Neutrophil (primary cell): Measurements from ENCODE around the gene EDIL3.
"Not testable (repeated sequence)": the region's sequence is repeated elsewhere in the genome, so short reads cannot be mapped to it uniquely, and the experiment has no call there.

Source experiments
- H3K27ac ChIP-seq: fragments of 200-600 bp; sonication (generic); 2 replicates; pipeline ENCODE4 v1.5.1; 2016; ENCODE audit warnings: mild to moderate bottlenecking, moderate library complexity
- H3K27me3 ChIP-seq: fragments of 200-600 bp; sonication (generic); 2 replicates; pipeline ENCODE4 v1.6.0; 2016; ENCODE audit warnings: mild to moderate bottlenecking
- H3K36me3 ChIP-seq: fragments of 200-600 bp; sonication (generic); 2 replicates; pipeline ENCODE4 v1.5.1; 2017
- H3K4me1 ChIP-seq, 2 experiments: fragments of 200-600 bp in 1 of 2; sonication (generic) in 1 of 2; 1 replicate in 1 of 2; 2 replicates in 1 of 2; pipeline versions ENCODE4 v1.5.1 to v1.6.1; 2013 to 2016; ENCODE audit warnings: low read depth in 1 of 2, low read length in 1 of 2, mild to moderate bottlenecking in 1 of 2, moderate library complexity in 1 of 2; ENCODE audit not compliant: control insufficient read depth in 1 of 2, insufficient read depth in 1 of 2
- H3K4me3 ChIP-seq, 2 experiments: fragments of 200-600 bp in 1 of 2; sonication (generic) in 1 of 2; 1 replicate in 1 of 2; 2 replicates in 1 of 2; pipeline ENCODE4 v1.5.1; 2013 to 2016; ENCODE audit warnings: low read depth in 1 of 2, low read length in 1 of 2, mild to moderate bottlenecking in 1 of 2, moderate library complexity in 1 of 2
- H3K9me3 ChIP-seq: fragments of 200-600 bp; sonication (generic); 2 replicates; pipeline ENCODE4 v1.5.1; 2016
- CTCF ChIP-seq: fragments of 200-600 bp; sonication (generic); IDR thresholded peaks from 2 replicates; pipeline ENCODE4 v1.5.1; 2016; ENCODE audit warnings: antibody characterized with exemption

EDIL3 gene

DNA sequence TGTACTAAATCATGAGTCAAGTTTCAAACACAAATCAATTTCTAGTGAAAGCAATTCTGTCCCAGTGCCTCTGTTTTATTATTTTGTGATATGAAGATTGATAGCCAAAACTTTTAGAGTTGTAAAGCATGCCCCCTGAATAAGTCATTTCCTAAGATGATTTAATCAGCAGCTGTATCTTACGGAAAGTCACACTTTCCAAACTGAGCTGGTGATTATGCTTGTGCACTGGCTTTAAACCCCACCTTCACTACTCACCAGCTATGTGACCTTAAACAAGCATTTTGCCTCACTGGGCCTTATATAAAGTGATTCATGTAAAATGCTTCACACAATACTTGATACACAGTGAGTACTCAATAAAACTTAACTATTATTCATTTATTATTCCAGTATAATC is 78.1 kb downstream of the EDIL3 start:
- Histone ChIP-seq H3K9me3 (no peaks in the 10 kb centered on the region), H3K27ac (no peak overlapping the region), H3K4me3 (no peak overlapping the region), H3K27me3 (no peaks in the 10 kb centered on the region), H3K4me1 (no peaks in the 10 kb centered on the region), H3K36me3 (no peaks in the 10 kb centered on the region)
- TF ChIP-seq CTCF: no peak

GRCh38 chr5:84304599-84304998 is 80.1 kb downstream of the EDIL3 start:
- H3K36me3 ChIP-seq: no peaks in the 10 kb centered on the region
- no peak overlapping the region for H3K27ac ChIP-seq
- H3K4me3 ChIP-seq: no peak overlapping the region
- H3K27me3 ChIP-seq: no peaks in the 10 kb centered on the region
- no peaks in the 10 kb centered on the region for H3K4me1 ChIP-seq
- H3K9me3 ChIP-seq: no peaks in the 10 kb centered on the region
- no peak for TF ChIP-seq CTCF

- H3K4me3 ChIP-seq: no peak overlapping the region
- no peaks in the 10 kb centered on the region for H3K9me3 ChIP-seq
- no peak for TF ChIP-seq CTCF
- no peaks in the 10 kb centered on the region for H3K36me3 ChIP-seq
- no peaks in the 10 kb centered on the region for H3K4me1 ChIP-seq
- no peaks in the 10 kb centered on the region for H3K27me3 ChIP-seq
- H3K27ac ChIP-seq: no peak overlapping the region
These were observed 81.4 kb downstream of the EDIL3 start for GRCh38 chr5:84303315-84303714.

DNA sequence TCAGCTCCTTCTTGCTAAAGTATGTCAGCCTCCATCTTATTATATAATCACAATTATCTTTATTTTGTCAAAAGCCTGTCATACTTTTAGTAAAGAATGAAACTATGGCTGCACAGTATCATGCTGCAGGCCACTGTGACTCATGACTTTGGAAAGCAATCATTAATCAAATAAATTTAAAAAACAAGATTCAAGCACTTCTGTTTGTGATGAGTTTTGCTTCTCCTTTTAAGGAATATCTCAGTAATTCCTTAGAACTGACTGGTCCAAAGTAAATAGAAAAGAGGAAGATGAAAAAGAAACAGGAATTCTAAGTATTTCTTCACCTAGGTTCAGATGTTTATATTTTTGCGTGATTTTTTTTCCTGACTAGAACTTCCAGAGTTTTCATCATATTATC is 83.1 kb downstream of the EDIL3 start:
- Histone ChIP-seq H3K4me1 (no peaks in the 10 kb centered on the region), H3K27ac (no peak overlapping the region), H3K4me3 (no peak overlapping the region), H3K36me3 (no peaks in the 10 kb centered on the region), H3K27me3 (no peaks in the 10 kb centered on the region), H3K9me3 (no peaks in the 10 kb centered on the region)
- no peak for TF ChIP-seq CTCF

GRCh38 chr5:84299959-84300358 is 84.7 kb downstream of the EDIL3 start:
- Histone ChIP-seq H3K4me1 (no peaks in the 10 kb centered on the region), H3K36me3 (no peaks in the 10 kb centered on the region), H3K27ac (no peak overlapping the region), H3K27me3 (no peaks in the 10 kb centered on the region), H3K9me3 (no peaks in the 10 kb centered on the region), H3K4me3 (no peak overlapping the region)
- no peak for TF ChIP-seq CTCF

DNA sequence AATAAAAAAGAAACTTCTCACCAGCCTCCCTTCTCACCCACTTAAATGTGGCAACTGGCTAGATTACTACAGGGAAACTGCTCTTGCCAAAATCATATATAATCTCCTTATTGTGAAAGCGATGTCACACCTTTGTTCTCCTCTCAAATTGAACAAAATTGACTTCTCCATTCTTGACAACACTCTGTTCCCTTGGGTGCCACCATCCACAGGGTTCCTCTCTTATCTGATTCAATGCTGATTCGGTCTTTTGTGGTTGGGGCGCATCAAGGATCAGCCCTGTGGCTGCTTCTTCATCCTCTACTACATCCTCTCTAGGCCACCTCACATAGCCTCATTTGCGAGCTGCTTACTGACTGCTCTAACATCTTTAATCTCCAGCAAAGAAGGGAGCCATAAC is 86.1 kb downstream of the EDIL3 start:
- TF ChIP-seq CTCF: no peak
- H3K27ac ChIP-seq: no peak overlapping the region
- H3K36me3 ChIP-seq: no peaks in the 10 kb centered on the region
- no peaks in the 10 kb centered on the region for H3K27me3 ChIP-seq
- no peaks in the 10 kb centered on the region for H3K9me3 ChIP-seq
- no peaks in the 10 kb centered on the region for H3K4me1 ChIP-seq
- H3K4me3 ChIP-seq: no peak overlapping the region

DNA sequence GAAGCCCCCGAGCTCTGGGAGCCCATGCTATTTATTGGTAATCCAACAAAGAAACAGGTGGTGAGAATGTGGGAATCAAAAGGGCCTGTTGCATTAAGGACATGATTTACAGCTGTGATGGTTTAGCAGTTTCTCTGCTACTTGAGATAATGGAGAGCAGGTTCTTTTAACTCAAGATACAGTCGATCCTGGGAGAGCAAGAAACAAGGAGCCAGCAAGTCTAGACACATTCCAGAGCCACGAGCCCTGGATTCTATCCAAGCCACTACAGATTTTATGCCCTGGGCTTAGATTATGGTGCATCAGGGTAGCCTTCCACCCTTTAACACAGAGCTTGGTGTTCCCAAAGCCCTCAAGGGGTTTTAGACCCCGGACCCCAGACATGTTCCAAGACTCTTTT is 87.0 kb downstream of the EDIL3 start:
- H3K27me3 ChIP-seq, H3K36me3 ChIP-seq, H3K4me3 ChIP-seq, H3K9me3 ChIP-seq, H3K27ac ChIP-seq, H3K4me1 ChIP-seq: not testable (repeated sequence)
